Esophagus muscularis mucosa (tissue), 3 donors: ENCODE data around the gene RAB15.

Source experiments
- CTCF ChIP-seq, 3 experiments: fragments of 200-600 bp in 2 of 3; fragments of 450-650 bp in 1 of 3; sonication (generic) in 2 of 3; IDR thresholded peaks; one replicate each; pipeline ENCODE4 v1.5.1; 2017 to 2019; ENCODE audit warnings: antibody characterized with exemption in 3 of 3, mild to moderate bottlenecking in 2 of 3, moderate library complexity in 1 of 3
- POLR2A ChIP-seq: fragments of 450-650 bp; IDR thresholded peaks from one replicate; pipeline ENCODE4 v1.6.1; 2017; ENCODE audit warnings: antibody characterized with exemption, moderate library complexity, mild to moderate bottlenecking, low read depth
- POLR2AphosphoS5 ChIP-seq, 2 donors: sonication (generic); formaldehyde crosslinking; IDR thresholded peaks; one replicate each; pipeline ENCODE4 v1.6.1; 2017; ENCODE audit warnings: antibody characterized with exemption in 2 of 2

GRCh38 chr14:64944041-64944440 lies 28.1 kb downstream of the RAB15 start:
- TF ChIP-seq POLR2AphosphoS5 (IDR thresholded peaks at IDR 0.05) (no peak), POLR2A (no peak), CTCF (IDR thresholded peaks at IDR 0.05) (no peak)
